Activated naive CD4-positive, alpha-beta T cell treated with anti-CD3 and anti-CD28 coated beads, Interleukin-2, amount 50 U/mL, for 24 hours (primary cell): ENCODE data around the gene LAMB1.
A peak's percentile ranks its signal among the peaks of the same experiment; 100 is the strongest.
"Not testable (repeated sequence)": the region's sequence is repeated elsewhere in the genome, so short reads cannot be mapped to it uniquely, and the experiment has no call there.

Source experiments
- H3K27ac Mint-ChIP-seq: one replicate; pipeline ENCODE4 v1.8.0; 2021; ENCODE audit warnings: mild to moderate bottlenecking, mixed read lengths
- H3K27me3 Mint-ChIP-seq: one replicate; pipeline ENCODE4 v1.8.0; 2021; ENCODE audit warnings: mixed read lengths
- H3K36me3 Mint-ChIP-seq: one replicate; pipeline ENCODE4 v1.8.0; 2021; ENCODE audit warnings: mixed read lengths
- H3K4me1 Mint-ChIP-seq: one replicate; pipeline ENCODE4 v1.8.0; 2021; ENCODE audit warnings: mixed read lengths
- H3K4me3 Mint-ChIP-seq: one replicate; pipeline ENCODE4 v1.8.0; 2021; ENCODE audit warnings: mild to moderate bottlenecking, mixed read lengths
- H3K9me3 Mint-ChIP-seq: one replicate; pipeline ENCODE4 v1.8.0; 2021; ENCODE audit warnings: mixed read lengths

The LAMB1 gene

DNA sequence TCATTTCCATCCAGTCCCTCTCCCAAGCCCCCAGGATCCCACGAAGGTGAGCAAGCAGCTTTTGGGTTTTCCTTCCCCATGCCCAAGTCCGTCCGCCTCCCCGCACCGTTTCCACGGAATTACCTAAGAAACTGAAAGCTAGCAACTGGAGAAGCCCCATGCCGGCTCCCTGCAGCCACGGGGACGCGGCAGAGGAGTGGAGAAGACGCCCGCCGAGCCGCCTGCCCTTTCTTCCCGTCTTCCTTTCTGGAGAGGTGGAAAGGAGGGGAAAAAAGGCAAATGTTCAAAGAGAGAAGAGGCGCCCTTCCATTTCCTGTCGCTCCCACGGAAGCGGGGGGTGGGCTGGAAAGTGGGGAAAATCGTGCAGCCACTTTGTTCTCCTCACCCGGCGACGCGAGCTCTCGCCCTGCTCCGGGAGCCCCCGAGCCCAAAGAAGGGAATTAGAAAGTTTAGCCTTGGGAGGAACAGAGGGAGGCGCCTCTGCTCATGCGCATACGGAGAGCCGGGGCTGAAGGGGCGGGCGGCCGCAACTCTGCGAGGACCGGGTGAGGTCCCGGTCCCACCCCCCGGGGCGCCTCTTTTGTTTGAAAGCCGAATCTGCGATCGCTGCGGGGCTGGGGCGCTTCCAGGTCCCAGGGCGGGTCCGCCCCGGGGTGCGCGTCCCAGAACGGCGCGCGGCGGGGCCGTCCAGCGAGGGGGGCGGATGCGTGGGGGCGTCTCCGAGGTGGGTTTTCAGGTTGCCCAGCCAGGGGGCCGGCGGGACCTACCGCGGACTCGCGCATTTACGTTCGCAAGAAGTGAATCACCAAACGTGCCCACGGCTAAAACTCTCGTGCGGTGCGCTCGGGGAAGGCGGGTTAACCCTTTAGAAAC is at the start of gene LAMB1:
LAMB1 (minus strand) TSS at position 436 of the 873 bp plus-strand sequence; CDS start at position 160, 276 bp downstream.
- Mint-ChIP-seq H3K4me3 (peak within 1 kb of the TSS; percentile 83), H3K27ac (no peak within 1 kb of the TSS), H3K36me3 (no peaks in the 10 kb centered on the region), H3K27me3 (peaks cover 42% of the 10 kb centered on the region), H3K4me1 (peaks cover 18% of the 10 kb centered on the region), H3K9me3 (no peaks in the 10 kb centered on the region)

DNA sequence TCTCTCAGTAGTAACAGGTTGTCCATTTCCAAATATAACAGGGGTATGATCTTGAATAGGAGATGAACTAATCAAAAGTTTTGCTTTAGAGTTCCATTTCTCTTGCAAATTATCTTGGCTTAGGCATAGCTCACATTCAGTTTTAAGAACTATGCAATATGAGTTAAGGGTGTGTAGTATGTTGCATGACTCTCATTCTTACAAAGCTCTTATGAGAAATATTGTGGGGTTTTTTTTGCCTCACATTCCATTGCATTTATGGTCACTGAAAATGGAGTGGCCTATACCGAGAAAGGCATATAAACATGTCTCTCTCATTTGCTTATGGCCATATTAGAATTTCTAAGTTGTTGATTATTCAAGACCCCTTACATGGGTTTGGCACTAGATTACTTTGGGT is 48.5 kb upstream of the LAMB1 start:
- no peak overlapping the region for H3K27ac Mint-ChIP-seq
- no peak overlapping the region for H3K4me3 Mint-ChIP-seq
- peaks cover 3% of the 10 kb centered on the region for H3K27me3 Mint-ChIP-seq
- no peaks in the 10 kb centered on the region for H3K4me1 Mint-ChIP-seq
- H3K9me3 Mint-ChIP-seq, result no peaks in the 10 kb centered on the region
- H3K36me3 Mint-ChIP-seq, result no peaks in the 10 kb centered on the region

DNA sequence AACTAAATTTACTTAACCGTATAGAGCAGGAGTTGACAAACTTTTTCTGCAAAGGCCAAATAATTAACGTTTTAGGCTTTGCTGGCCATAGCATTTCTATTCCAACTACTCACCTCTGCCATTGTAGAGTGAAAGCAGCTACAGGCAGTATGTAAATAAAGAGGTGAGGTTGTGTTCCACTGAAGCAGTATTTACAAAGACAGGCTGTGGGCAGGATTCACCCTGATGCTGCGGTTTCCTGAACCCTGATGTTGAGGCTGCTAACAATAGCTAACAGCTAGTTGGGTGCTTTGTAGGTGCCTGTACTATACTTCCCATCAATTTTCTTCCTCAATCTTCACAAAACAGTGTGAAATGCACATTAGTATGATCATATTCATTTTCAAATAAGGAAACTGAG is 47.0 kb upstream of the LAMB1 start:
- no peaks in the 10 kb centered on the region for H3K4me1 Mint-ChIP-seq
- H3K27me3 Mint-ChIP-seq, result peaks cover 3% of the 10 kb centered on the region
- H3K36me3 Mint-ChIP-seq, result no peaks in the 10 kb centered on the region
- H3K4me3 Mint-ChIP-seq, result no peak overlapping the region
- H3K27ac Mint-ChIP-seq, result no peak overlapping the region
- no peaks in the 10 kb centered on the region for H3K9me3 Mint-ChIP-seq

DNA sequence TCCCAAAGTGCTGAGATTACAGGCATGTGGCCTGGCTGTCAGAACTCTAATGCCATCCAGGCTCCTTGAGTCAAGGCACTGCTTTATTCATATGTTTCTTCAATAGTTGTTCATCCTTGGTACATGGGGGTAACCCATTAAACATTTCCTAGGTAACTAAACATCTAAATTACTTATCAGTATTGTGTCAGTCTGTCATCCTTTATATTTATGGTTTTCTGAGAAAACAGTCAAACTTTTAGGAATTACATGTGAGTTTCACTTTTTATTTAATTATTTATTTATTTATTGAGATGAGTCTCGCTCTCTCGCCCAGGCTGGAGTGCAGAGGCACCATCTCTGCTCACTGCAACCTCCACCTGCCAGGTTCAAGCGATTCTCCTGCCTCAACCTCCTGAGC is 45.5 kb upstream of the LAMB1 start:
- H3K4me3 Mint-ChIP-seq, result no peak overlapping the region
- no peaks in the 10 kb centered on the region for H3K36me3 Mint-ChIP-seq
- H3K4me1 Mint-ChIP-seq, result no peaks in the 10 kb centered on the region
- no peaks in the 10 kb centered on the region for H3K9me3 Mint-ChIP-seq
- peaks cover 5% of the 10 kb centered on the region for H3K27me3 Mint-ChIP-seq
- no peak overlapping the region for H3K27ac Mint-ChIP-seq

DNA sequence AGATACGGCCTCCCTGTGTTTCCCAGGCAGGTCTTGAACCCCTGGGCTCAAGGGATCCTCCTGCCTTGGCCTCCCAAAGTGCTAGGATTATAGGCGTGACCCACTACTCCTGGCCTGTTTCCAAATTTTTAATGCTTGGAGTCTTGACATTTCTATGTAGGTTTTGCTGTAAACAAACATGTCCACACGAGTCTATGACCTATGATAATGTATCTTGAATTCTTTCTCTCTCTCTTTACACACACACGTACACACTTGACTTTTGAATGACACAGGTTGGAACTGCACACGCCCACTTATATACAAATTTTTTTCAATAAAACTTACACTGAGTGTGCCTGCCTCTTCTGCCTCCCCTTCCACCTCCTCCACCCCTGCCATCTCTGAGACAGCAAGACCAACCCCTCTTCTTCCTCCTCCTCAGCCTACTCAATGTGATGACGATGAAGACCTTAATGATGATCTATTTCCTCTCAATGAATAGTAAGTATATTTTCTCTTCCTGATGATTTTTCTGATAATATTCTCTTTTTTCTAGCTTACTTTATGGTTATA is 44.1 kb upstream of the LAMB1 start:
- Mint-ChIP-seq H3K27me3 (peaks cover 2% of the 10 kb centered on the region), H3K9me3 (no peaks in the 10 kb centered on the region), H3K4me1 (no peaks in the 10 kb centered on the region), H3K4me3 (no peak overlapping the region), H3K36me3 (no peaks in the 10 kb centered on the region), H3K27ac (no peak overlapping the region)

DNA sequence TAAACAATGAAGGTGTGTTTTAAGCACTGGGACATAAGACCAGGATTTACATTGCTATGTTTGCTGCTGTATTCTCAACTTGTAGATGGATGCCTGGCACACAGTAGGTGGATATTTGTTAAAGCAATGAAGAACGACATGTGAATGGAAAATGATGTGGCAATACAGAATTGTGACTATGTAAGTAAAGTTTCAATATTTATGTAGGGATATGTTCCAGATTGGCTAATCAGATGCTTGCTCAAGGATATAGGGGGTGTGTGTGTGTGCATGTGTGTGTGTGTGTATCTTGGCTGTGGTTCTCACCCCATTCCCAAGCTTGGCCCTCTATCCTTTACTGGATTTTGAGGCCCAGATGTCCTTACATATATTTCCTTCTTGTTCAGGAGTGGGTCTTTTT is 42.7 kb upstream of the LAMB1 start:
- H3K27ac Mint-ChIP-seq, result no peak overlapping the region
- H3K27me3 Mint-ChIP-seq, result peaks cover 4% of the 10 kb centered on the region
- H3K4me1 Mint-ChIP-seq, result no peaks in the 10 kb centered on the region

DNA sequence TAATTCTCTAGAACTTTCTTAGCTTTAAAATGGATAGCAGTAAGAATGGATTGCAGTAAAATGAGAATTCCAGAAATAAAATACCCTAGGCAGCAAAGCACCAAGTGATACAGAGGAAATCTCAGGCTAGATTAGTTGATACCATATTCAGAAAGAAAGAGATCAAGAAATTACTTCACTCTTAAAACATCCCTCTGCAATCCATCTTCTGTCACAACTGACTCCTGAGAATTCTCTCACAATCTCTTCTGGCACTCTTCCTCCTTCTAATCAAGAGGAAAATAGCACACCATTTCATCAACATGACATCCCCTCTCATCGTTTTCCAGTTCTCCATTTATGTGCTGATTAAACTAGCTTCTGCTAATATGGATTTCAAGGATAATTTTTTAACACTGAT is 42.2 kb upstream of the LAMB1 start:
- no peaks in the 10 kb centered on the region for H3K4me1 Mint-ChIP-seq
- peaks cover 4% of the 10 kb centered on the region for H3K27me3 Mint-ChIP-seq

More for the DNA sequence above, 42.7 kb upstream of the LAMB1 start:
- no peaks in the 10 kb centered on the region for H3K9me3 Mint-ChIP-seq
- no peak overlapping the region for H3K4me3 Mint-ChIP-seq
- H3K36me3 Mint-ChIP-seq, result no peaks in the 10 kb centered on the region

DNA sequence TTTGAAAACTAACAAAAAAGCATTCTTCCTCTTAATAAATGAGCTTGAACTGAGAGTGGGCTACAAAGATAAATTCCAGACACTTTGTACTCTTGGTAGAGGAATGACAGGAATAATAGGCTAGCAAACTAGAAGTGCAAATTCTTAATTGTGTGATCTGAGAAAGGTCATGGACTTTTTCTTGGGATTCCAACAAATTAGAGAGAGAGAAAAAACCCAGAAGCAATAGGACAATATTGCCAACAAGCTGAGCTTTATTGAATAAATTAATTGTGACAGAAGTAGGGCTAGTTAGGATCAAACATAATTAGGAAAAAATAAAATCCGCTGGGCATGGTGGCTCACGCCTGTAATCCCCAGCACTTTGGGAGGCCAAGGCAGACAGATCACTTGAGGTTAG is 41.4 kb upstream of the LAMB1 start:
- Mint-ChIP-seq H3K4me1 (no peaks in the 10 kb centered on the region), H3K27ac (no peak overlapping the region), H3K27me3 (peaks cover 4% of the 10 kb centered on the region), H3K36me3 (no peaks in the 10 kb centered on the region), H3K9me3 (no peaks in the 10 kb centered on the region), H3K4me3 (no peak overlapping the region)

More for the DNA sequence above, 42.2 kb upstream of the LAMB1 start:
- Mint-ChIP-seq H3K27ac (no peak overlapping the region), H3K9me3 (no peaks in the 10 kb centered on the region), H3K36me3 (no peaks in the 10 kb centered on the region), H3K4me3 (no peak overlapping the region)

DNA sequence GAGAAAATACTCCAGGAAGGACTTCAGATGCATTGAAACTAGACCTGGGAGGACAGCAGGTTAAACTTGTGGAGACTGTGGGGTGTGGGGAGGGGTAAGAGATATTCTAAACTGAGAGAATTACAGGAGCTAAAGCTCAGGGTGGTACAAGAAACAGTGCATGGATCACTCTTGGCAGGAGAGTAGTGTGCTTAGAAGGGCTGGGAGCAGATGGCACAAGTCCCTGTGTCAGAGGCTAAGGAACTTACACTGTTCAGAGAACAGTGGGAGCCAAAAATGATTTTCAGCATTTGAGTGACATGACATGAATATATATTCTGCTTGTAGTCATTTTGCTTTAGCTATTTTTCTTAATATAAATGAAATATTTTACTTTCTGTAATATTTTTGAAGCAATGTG is 36.0 kb upstream of the LAMB1 start:
- Mint-ChIP-seq H3K4me1 (no peaks in the 10 kb centered on the region), H3K4me3 (no peak overlapping the region), H3K9me3 (no peaks in the 10 kb centered on the region), H3K27ac (no peak overlapping the region), H3K36me3 (no peaks in the 10 kb centered on the region), H3K27me3 (peaks cover 4% of the 10 kb centered on the region)

DNA sequence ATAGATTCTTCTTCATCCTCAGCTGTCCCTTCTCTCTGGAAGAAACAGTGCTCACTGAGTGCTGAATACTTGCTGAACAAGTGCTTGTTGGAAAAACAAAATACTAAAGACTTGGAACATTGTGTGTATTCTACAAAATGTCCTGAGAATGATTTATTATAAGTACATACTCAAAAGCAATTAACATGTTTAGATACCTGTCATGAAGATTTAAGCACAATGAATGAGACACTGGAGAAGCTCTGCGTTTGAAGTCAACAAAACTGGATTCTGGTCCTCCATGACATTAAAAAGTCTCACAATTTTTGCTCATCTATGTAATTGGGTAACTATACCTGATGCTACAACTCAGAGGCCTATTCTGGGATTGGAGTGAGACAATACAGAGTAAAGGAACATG is 34.8 kb upstream of the LAMB1 start:
- no peaks in the 10 kb centered on the region for H3K4me1 Mint-ChIP-seq
- no peak overlapping the region for H3K27ac Mint-ChIP-seq
- H3K4me3 Mint-ChIP-seq, result no peak overlapping the region
- peaks cover 4% of the 10 kb centered on the region for H3K27me3 Mint-ChIP-seq
- H3K9me3 Mint-ChIP-seq, result no peaks in the 10 kb centered on the region
- no peaks in the 10 kb centered on the region for H3K36me3 Mint-ChIP-seq

DNA sequence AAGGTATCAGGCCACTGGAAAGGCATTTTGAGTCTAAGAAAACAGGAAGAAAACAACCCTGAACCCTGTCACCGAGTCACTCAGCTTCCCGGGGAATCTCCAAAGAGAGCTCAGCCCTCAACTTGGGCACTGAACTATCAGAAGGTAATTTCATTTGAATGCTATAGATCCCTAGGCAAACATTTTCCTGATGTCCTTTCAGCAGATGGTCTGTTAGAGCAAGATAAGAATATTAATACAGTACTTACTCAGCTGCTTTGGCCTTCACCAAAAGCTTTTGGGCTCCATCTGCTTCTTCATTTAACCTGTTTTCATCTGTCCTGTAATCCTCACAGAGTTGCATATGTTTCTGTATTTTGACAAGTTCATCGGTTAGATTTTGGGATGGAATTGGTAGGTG is 34.2 kb upstream of the LAMB1 start:
- Mint-ChIP-seq H3K27me3 (peaks cover 4% of the 10 kb centered on the region), H3K4me3 (no peak overlapping the region), H3K4me1 (no peaks in the 10 kb centered on the region), H3K27ac (no peak overlapping the region), H3K9me3 (no peaks in the 10 kb centered on the region), H3K36me3 (no peaks in the 10 kb centered on the region)

DNA sequence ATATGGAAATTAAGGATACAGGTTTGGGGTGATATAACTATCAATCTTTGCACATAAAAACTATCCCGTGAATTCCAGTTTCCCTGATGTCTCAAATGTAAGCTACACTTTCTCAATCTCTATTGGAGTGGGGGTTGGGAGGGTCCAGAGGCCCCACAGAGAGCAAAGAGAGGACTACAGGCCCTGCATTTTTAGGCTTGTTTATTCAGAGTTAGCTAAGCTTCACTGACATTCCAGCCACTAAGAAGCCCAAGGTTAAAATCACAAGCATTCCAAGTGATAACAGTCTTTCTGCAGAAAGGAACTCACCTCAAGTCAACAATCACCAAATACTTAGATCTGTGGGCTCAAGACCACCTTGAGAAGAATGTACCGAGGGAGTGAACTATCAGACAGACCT is 31.6 kb upstream of the LAMB1 start:
- H3K36me3 Mint-ChIP-seq, result no peaks in the 10 kb centered on the region
- H3K27ac Mint-ChIP-seq, result no peak overlapping the region
- peaks cover 3% of the 10 kb centered on the region for H3K27me3 Mint-ChIP-seq
- no peak overlapping the region for H3K4me3 Mint-ChIP-seq
- H3K9me3 Mint-ChIP-seq, result no peaks in the 10 kb centered on the region
- H3K4me1 Mint-ChIP-seq, result no peaks in the 10 kb centered on the region

DNA sequence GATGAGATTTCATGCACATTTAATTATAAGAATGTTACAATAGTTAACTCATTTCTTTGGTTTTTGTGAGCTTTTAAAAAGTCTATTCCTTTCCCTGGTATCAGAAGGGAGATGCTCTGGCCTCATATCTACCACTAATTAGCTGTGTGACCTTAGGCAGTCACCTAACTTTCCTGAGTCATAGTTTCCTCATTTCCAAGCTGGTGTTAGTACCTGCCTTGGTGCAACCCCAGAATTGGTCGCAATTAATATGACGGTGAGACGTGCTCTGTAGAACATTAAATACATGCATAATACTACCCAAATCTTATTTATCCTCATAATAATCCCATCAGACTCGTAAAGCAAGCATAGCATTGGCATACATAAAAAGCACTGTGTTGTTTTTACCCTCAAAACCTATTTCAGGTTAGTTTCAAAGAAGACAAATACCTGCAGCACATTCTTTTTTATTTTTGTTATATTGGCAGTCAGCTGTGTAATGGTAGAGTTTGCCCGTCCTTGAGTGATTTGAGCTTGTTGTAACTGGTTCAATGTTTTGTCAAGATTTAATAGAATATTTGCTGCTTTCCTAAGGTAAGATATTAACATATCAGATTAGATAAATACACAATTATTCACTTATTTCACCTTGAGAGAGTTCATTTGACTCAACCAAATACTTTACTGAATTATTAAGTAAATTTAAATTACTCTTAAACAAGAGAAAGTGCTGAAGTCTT is 31.0 kb upstream of the LAMB1 start:
- no peak overlapping the region for H3K4me3 Mint-ChIP-seq
- no peaks in the 10 kb centered on the region for H3K36me3 Mint-ChIP-seq

DNA sequence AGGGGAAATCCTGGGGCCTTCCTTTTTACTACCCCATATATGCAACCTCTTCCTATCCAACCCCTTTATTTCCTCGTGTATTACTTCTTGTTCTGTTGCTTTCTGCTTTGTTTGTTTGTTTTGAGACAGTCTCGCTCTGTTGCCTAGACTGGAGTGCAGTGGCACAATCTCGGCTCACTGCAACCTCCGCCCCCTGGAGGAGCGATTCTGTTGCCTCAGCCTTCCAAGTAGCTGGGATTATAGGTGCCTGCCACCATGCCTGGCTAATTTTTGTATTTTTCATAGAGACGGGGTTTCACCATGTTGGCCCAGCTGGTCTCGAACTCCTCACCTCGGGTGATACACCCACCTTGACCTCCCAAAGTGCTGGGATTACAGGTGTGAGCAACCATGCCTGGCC is 30.3 kb upstream of the LAMB1 start:
- not testable (repeated sequence) for H3K4me3 Mint-ChIP-seq

More for the DNA sequence above, 31.0 kb upstream of the LAMB1 start:
- Mint-ChIP-seq H3K9me3 (no peaks in the 10 kb centered on the region), H3K27me3 (peaks cover 4% of the 10 kb centered on the region), H3K4me1 (no peaks in the 10 kb centered on the region), H3K27ac (no peak overlapping the region)

DNA sequence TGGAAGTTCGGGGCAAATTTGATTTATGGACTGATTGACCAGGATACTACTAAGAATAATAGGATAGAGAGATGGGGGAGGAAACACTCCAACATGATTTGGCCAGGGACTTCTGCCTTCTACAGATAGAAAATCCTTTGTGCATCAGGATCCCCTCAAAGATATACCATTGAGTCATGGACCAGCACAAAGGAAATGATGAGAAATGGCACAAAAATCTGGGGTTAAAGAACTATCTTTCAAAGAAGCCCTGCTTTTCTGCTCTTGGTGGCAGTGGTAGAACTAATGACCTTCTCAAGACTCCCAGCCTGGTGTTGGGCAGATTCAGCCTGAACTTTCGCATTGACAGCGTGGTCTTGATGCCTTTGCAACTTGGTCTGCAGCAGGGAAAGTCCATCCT is 27.6 kb upstream of the LAMB1 start:
- H3K27me3 Mint-ChIP-seq, result peaks cover 1% of the 10 kb centered on the region
- no peaks in the 10 kb centered on the region for H3K9me3 Mint-ChIP-seq
- H3K27ac Mint-ChIP-seq, result no peak overlapping the region
- no peaks in the 10 kb centered on the region for H3K4me1 Mint-ChIP-seq
- no peak overlapping the region for H3K4me3 Mint-ChIP-seq
- no peaks in the 10 kb centered on the region for H3K36me3 Mint-ChIP-seq

More for the DNA sequence above, 30.3 kb upstream of the LAMB1 start:
- not testable (repeated sequence) for H3K36me3 Mint-ChIP-seq, H3K9me3 Mint-ChIP-seq, H3K27ac Mint-ChIP-seq, H3K4me1 Mint-ChIP-seq, H3K27me3 Mint-ChIP-seq

DNA sequence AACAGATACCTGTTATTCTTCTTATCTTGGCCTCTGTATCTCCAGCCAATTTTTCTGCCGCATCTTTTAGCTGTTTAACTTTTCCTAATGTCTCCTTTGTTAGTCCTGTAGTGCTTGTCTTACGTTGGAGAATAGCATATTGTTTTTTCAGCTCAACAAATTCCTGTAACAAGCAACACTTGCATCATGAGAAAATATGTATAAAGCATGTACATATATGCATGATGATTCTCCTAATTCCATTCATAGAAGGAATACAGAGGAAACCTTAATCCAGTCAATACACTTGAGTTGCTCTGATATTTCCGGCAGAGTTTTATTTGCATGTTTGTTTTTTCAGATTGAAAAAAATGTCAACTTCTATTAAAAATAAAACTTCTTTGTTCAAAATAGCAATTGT is 26.1 kb upstream of the LAMB1 start:
- H3K4me1 Mint-ChIP-seq, result no peaks in the 10 kb centered on the region
- H3K27me3 Mint-ChIP-seq, result peaks cover 7% of the 10 kb centered on the region
- H3K36me3 Mint-ChIP-seq, result no peaks in the 10 kb centered on the region
- H3K27ac Mint-ChIP-seq, result no peak overlapping the region
- no peak overlapping the region for H3K4me3 Mint-ChIP-seq
- no peaks in the 10 kb centered on the region for H3K9me3 Mint-ChIP-seq
